GM23248 (cell line): ENCODE data around the gene PDGFRA. TPM values are rescaled to one million over a fixed set of nuclear protein-coding genes. Genes with fewer than 3 reads are reported as not detected.
A peak's percentile ranks its signal among the peaks of the same experiment; 100 is the strongest.

Experiments
- DNase-seq: peaks from one replicate; pipeline ENCODE4 v3.0.0-alpha.2; 2015
- H2AFZ ChIP-seq: fragments of 200-600 bp; sonication (generic); 2 replicates; pipeline ENCODE4 v1.6.1; 2016; ENCODE audit warnings: antibody characterized with exemption
- H3F3A ChIP-seq: fragments of 200-600 bp; sonication (generic); 2 replicates; pipeline ENCODE4 v1.6.1; 2016; ENCODE audit warnings: mild to moderate bottlenecking, antibody characterized with exemption, mixed run types; ENCODE audit not compliant: insufficient read depth
- H3K27ac ChIP-seq: fragments of 200-600 bp; sonication (generic); 2 replicates; pipeline ENCODE4 v1.5.1; 2016; ENCODE audit warnings: mild to moderate bottlenecking
- H3K27me3 ChIP-seq: fragments of 200-600 bp; sonication (generic); replicated peaks from 2 replicates; pipeline ENCODE4 v1.6.1; 2016; ENCODE audit warnings: mild to moderate bottlenecking; ENCODE audit not compliant: insufficient read depth
- H3K36me3 ChIP-seq: fragments of 200-600 bp; sonication (generic); 2 replicates; pipeline ENCODE4 v1.6.1; 2016; ENCODE audit warnings: low read depth, mild to moderate bottlenecking
- H3K4me1 ChIP-seq: fragments of 200-600 bp; sonication (generic); 2 replicates; pipeline ENCODE4 v1.6.1; 2016; ENCODE audit warnings: mild to moderate bottlenecking; ENCODE audit not compliant: insufficient read depth
- H3K4me2 ChIP-seq: fragments of 200-600 bp; sonication (generic); one replicate; pipeline ENCODE4 v1.6.1; 2016; ENCODE audit warnings: mild to moderate bottlenecking; ENCODE audit not compliant: unreplicated experiment
- H3K4me3 ChIP-seq: fragments of 200-600 bp; sonication (generic); 2 replicates; pipeline ENCODE4 v1.5.1; 2016; ENCODE audit warnings: mild to moderate bottlenecking
- H3K79me2 ChIP-seq: fragments of 200-600 bp; sonication (generic); 2 replicates; pipeline ENCODE4 v1.6.1; 2016; ENCODE audit warnings: mild to moderate bottlenecking; ENCODE audit not compliant: insufficient read depth
- H3K9ac ChIP-seq: fragments of 200-600 bp; sonication (generic); 2 replicates; pipeline ENCODE4 v1.6.1; 2016; ENCODE audit warnings: mild to moderate bottlenecking
- H3K9me2 ChIP-seq: fragments of 200-600 bp; sonication (generic); 2 replicates; pipeline ENCODE4 v1.6.1; 2016; ENCODE audit warnings: mixed run types, mild to moderate bottlenecking, moderate library complexity; ENCODE audit not compliant: insufficient read depth
- H3K9me3 ChIP-seq: fragments of 200-600 bp; sonication (generic); one replicate; pipeline ENCODE4 v1.6.1; 2017; ENCODE audit warnings: low read depth
- H4K20me1 ChIP-seq: fragments of 200-600 bp; sonication (generic); 2 replicates; pipeline ENCODE4 v1.6.0; 2016; ENCODE audit not compliant: insufficient read depth
- EZH2 ChIP-seq: fragments of 200-600 bp; sonication (generic); IDR thresholded peaks from 2 replicates; pipeline ENCODE4 v1.6.1; 2018; ENCODE audit warnings: antibody characterized with exemption, mild to moderate bottlenecking; ENCODE audit not compliant: insufficient read depth, poor library complexity, severe bottlenecking
- EZH2phosphoT487 ChIP-seq: fragments of 200-600 bp; sonication (generic); IDR thresholded peaks from 2 replicates; pipeline ENCODE4 v1.6.1; 2018; ENCODE audit warnings: antibody characterized with exemption, moderate library complexity, mild to moderate bottlenecking, low read depth; ENCODE audit not compliant: insufficient read depth
- WGBS, 2 experiments: methylation state at CpG; one replicate each; pipeline ENCODE4 v1.1.6; 2015 to 2017; ENCODE audit warnings: low lambda C conversion rate in 2 of 2, low coverage in 1 of 2; ENCODE audit errors: missing lambda C conversion rate in 2 of 2; 5-methylcytosine and 5-hydroxymethylcytosine counted together
- in situ Hi-C: fragments of 300-500 bp; cut with MboI; formaldehyde crosslinking; loops from 2 replicates; pipeline ENCODE4 v1.15.0; 2020
- polyA plus RNA-seq: library from polyadenylated mRNA; unstranded; fragments of >200 nt; fragmentation: Nextera tagmentation; extraction: Ambion mirVana; gene quantifications from 2 replicates; pipeline ENCODE4 v1.2.1, GENCODE V29; 2016
- total RNA-seq: library from RNA; depleted of rRNA; stranded (reverse); fragments of >200 nt; shearing (Covaris generic); gene quantifications from 2 replicates; pipeline ENCODE4 v1.2.3, GENCODE V29; 2014

Gene PDGFRA
- total and polyA plus RNA-seq, 2 experiments from 2014 or later = 109 to 225 TPM

- Histone ChIP-seq H3K79me2 (peaks cover 77% of the 10 kb centered on the region), H4K20me1 (no peaks in the 10 kb centered on the region), H3K4me1 (no peaks in the 10 kb centered on the region), H3K9ac (no peak overlapping the region), H2AFZ (no peak overlapping the region), H3K4me2 (no peak overlapping the region), H3K4me3 (no peak overlapping the region), H3F3A (peaks cover 88% of the 10 kb centered on the region), H3K36me3 (peaks cover 95% of the 10 kb centered on the region), H3K27ac (no peak overlapping the region), H3K9me3 (no peaks in the 10 kb centered on the region), H3K9me2 (no peaks in the 10 kb centered on the region), H3K27me3 (no peaks in the 10 kb centered on the region)
- no peak for DNase-seq
- 96 to 99% methylated on average over 3 of the region's 3 CpGs for WGBS, 2 experiments
- in situ Hi-C loops = no loop called here
- TF ChIP-seq EZH2 (no peak), EZH2phosphoT487 (no peak)
Measured at GRCh38 chr4:54290980-54291379, 61.9 kb downstream of the PDGFRA start.

- peak overlapping the region; percentile 5; the same call in 1 of the 2 replicates for H3K27ac ChIP-seq
- H3K9me3 ChIP-seq = no peaks in the 10 kb centered on the region
- no peak overlapping the region for H3K9ac ChIP-seq
- peaks cover 77% of the 10 kb centered on the region for H3K36me3 ChIP-seq
- no peaks in the 10 kb centered on the region for H3K9me2 ChIP-seq
- no peaks in the 10 kb centered on the region for H3K27me3 ChIP-seq
- in situ Hi-C loops = no loop called here
- no peak for TF ChIP-seq EZH2phosphoT487
- no peak for TF ChIP-seq EZH2
- H4K20me1 ChIP-seq = no peaks in the 10 kb centered on the region
- H3K4me1 ChIP-seq = no peaks in the 10 kb centered on the region
- DNase-seq = no peak
- no peak overlapping the region for H3K4me2 ChIP-seq
- no peak overlapping the region for H2AFZ ChIP-seq
- H3K4me3 ChIP-seq = no peak overlapping the region
- H3K79me2 ChIP-seq = peaks cover 28% of the 10 kb centered on the region
- 62 to 64% methylated on average over 7 of the region's 7 CpGs for WGBS, 2 experiments
- H3F3A ChIP-seq = peaks cover 90% of the 10 kb centered on the region
Measured at GRCh38 chr4:54296548-54297203, 67.6 kb downstream of the PDGFRA start.

GRCh38 chr4:54308110-54308509 is 79.0 kb downstream of the PDGFRA start:
- in situ Hi-C loops = no loop called here
- Histone ChIP-seq H3K36me3 (no peaks in the 10 kb centered on the region), H3K4me1 (no peaks in the 10 kb centered on the region), H2AFZ (no peak overlapping the region), H3K27me3 (peaks cover 31% of the 10 kb centered on the region), H4K20me1 (no peaks in the 10 kb centered on the region), H3K9ac (no peak overlapping the region), H3F3A (no peaks in the 10 kb centered on the region), H3K9me3 (no peaks in the 10 kb centered on the region), H3K4me2 (no peak overlapping the region), H3K4me3 (no peak overlapping the region), H3K9me2 (no peaks in the 10 kb centered on the region), H3K27ac (no peak overlapping the region), H3K79me2 (no peaks in the 10 kb centered on the region)
- TF ChIP-seq EZH2phosphoT487 (no peak), EZH2 (no peak)
- 2 to 5% methylated on average over 2 of the region's 2 CpGs for WGBS, 2 experiments
- DNase-seq = no peak

GRCh38 chr4:54315561-54316538 is 86.8 kb downstream of the PDGFRA start:
- H4K20me1 ChIP-seq = no peaks in the 10 kb centered on the region
- peaks cover 10% of the 10 kb centered on the region; the same call in 1 of the 2 replicates for H3K27me3 ChIP-seq
- H3K4me1 ChIP-seq = no peaks in the 10 kb centered on the region
- no peaks in the 10 kb centered on the region for H3F3A ChIP-seq
- H3K9ac ChIP-seq = no peak overlapping the region
- no peak overlapping the region for H3K4me2 ChIP-seq
- TF ChIP-seq EZH2 = no peak
- TF ChIP-seq EZH2phosphoT487 = no peak
- H3K9me2 ChIP-seq = no peaks in the 10 kb centered on the region
- no peak overlapping the region for H3K27ac ChIP-seq
- H3K9me3 ChIP-seq = no peaks in the 10 kb centered on the region
- no peaks in the 10 kb centered on the region for H3K79me2 ChIP-seq
- 68 to 75% methylated on average over 4 of the region's 4 CpGs for WGBS, 2 experiments
- no peak overlapping the region for H3K4me3 ChIP-seq
- H3K36me3 ChIP-seq = no peaks in the 10 kb centered on the region
- in situ Hi-C loops = no loop called here
- no peak overlapping the region for H2AFZ ChIP-seq
- DNase-seq = no peak
